GM19467 (cell line): Measurements from ENCODE around the gene SLC35C1.
A peak's percentile ranks its signal among the peaks of the same experiment; 100 is the strongest.
"Not testable (repeated sequence)": the region's sequence is repeated elsewhere in the genome, so short reads cannot be mapped to it uniquely, and the experiment has no call there.

Experiments used
- ATAC-seq: cut with Tn5 transposase; IDR thresholded peaks from one replicate; pipeline ENCODE4 v1.9.1; 2021; ENCODE audit warnings: mild to moderate bottlenecking, moderate library complexity; ENCODE audit not compliant: unreplicated experiment

SLC35C1 gene

GRCh38 chr11:45786272-45786671 is 18.7 kb upstream of the SLC35C1 start:
- no peak for ATAC-seq

- ATAC-seq = no peak
Observed at GRCh38 chr11:45788887-45789286, 16.1 kb upstream of the SLC35C1 start.

GRCh38 chr11:45791524-45791923 is 13.4 kb upstream of the SLC35C1 start:
- no peak for ATAC-seq

- no peak for ATAC-seq
Observed at GRCh38 chr11:45794169-45794568, 10.8 kb upstream of the SLC35C1 start.

- ATAC-seq = no peak
Observed at GRCh38 chr11:45795379-45795778, 9.6 kb upstream of the SLC35C1 start.

- ATAC-seq = no peak
Observed at GRCh38 chr11:45796461-45796861, 8.5 kb upstream of the SLC35C1 start.

- no peak for ATAC-seq
Observed at GRCh38 chr11:45798793-45799441, 6.0 kb upstream of the SLC35C1 start.

GRCh38 chr11:45799562-45799961 is 5.4 kb upstream of the SLC35C1 start:
- no peak for ATAC-seq

GRCh38 chr11:45800261-45800660 is 4.7 kb upstream of the SLC35C1 start:
- ATAC-seq = no peak

- no peak for ATAC-seq
Observed at GRCh38 chr11:45801723-45802315, 3.1 kb upstream of the SLC35C1 start.

GRCh38 chr11:45802531-45803317 is 2.2 kb upstream of the SLC35C1 start:
- no peak for ATAC-seq

- ATAC-seq = no peak
Observed at GRCh38 chr11:45803971-45804760, 783 bp upstream of the SLC35C1 start.

- ATAC-seq = peak; percentile 30
Observed at GRCh38 chr11:45805305-45806071, 539 bp downstream of the SLC35C1 start.

- no peak for ATAC-seq
Observed at GRCh38 chr11:45806072-45806933, 1.4 kb downstream of the SLC35C1 start.

- no peak for ATAC-seq
Observed at GRCh38 chr11:45806937-45807791, 2.2 kb downstream of the SLC35C1 start.

GRCh38 chr11:45807792-45808238 is 2.9 kb downstream of the SLC35C1 start:
- ATAC-seq = no peak

GRCh38 chr11:45808427-45808826 is 3.5 kb downstream of the SLC35C1 start:
- ATAC-seq = not testable (repeated sequence)
